HFFc6 (cell line): ENCODE measurements around the gene EEF1AKMT2. TPM values are rescaled to one million over a fixed set of nuclear protein-coding genes. Genes with fewer than 3 reads are reported as not detected.
"Not testable (repeated sequence)": the region's sequence is repeated elsewhere in the genome, so short reads cannot be mapped to it uniquely, and the experiment has no call there.

Source experiments
- DNase-seq: peaks from one replicate; pipeline ENCODE4 v3.0.0-alpha.2; 2018
- H3K27ac Mint-ChIP-seq: 2 replicates; pipeline ENCODE4 v1.8.0; 2020; ENCODE audit warnings: mild to moderate bottlenecking, mixed read lengths
- H3K27me3 Mint-ChIP-seq: 2 replicates; pipeline ENCODE4 v1.8.0; 2021; ENCODE audit warnings: mild to moderate bottlenecking, moderate library complexity, mixed read lengths; ENCODE audit not compliant: insufficient read depth
- H3K36me3 Mint-ChIP-seq: 2 replicates; pipeline ENCODE4 v1.8.0; 2021; ENCODE audit warnings: low read depth, mixed read lengths
- H3K4me1 Mint-ChIP-seq: 2 replicates; pipeline ENCODE4 v1.8.0; 2020; ENCODE audit warnings: low read depth, mixed read lengths
- H3K4me3 Mint-ChIP-seq: 2 replicates; pipeline ENCODE4 v1.8.0; 2020; ENCODE audit warnings: mild to moderate bottlenecking, moderate library complexity, mixed read lengths
- H3K9me3 Mint-ChIP-seq: 2 replicates; pipeline ENCODE4 v1.8.0; 2020; ENCODE audit warnings: mild to moderate bottlenecking, mixed read lengths
- CTCF ChIP-seq: fragments of 200-600 bp; sonication (generic); IDR thresholded peaks from 2 replicates; pipeline ENCODE4 v1.5.0; 2021; ENCODE audit warnings: antibody characterized with exemption, mild to moderate bottlenecking
- total RNA-seq, 6 experiments: library from RNA; stranded (reverse); fragmentation: NEBNext Ultra II Directional; extraction: Animal tissue kit (Norgen Biotek cat#: 25700); gene quantifications; 2 replicates in 1 of 6; 3 replicates in 5 of 6; pipeline ENCODE4 v1.2.3, GENCODE V29; 2021

EEF1AKMT2 gene
- total RNA-seq, 6 experiments from 2014 or later: 15.8 to 19.5 (median 17.7) TPM

DNA sequence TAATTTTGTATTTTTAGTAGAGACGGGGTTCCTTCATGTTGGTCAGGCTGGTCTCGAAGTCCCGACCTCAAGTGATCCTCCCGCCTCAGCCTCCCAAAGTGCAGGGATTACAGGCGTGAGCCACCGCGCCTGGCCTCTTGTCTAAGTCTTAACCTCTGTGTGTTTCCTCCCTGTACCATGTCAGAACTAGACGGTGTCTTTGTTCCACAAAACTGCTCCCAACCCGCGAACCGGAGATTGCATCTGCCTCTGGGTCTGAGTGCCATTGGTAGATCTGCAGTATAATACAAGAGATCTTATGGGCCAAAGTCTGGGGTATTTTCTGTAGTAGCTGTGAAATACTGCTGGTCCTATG, 1.3 kb upstream of the EEF1AKMT2 start:
- peaks cover 3% of the 10 kb centered on the region for H3K27me3 Mint-ChIP-seq
- no peak for DNase-seq
- H3K4me3 Mint-ChIP-seq: peak overlapping the region; percentile 94
- H3K36me3 Mint-ChIP-seq: peaks cover 9% of the 10 kb centered on the region
- H3K4me1 Mint-ChIP-seq: peaks cover 7% of the 10 kb centered on the region
- peak overlapping the region; percentile 48 for H3K27ac Mint-ChIP-seq
- no peak for TF ChIP-seq CTCF
- H3K9me3 Mint-ChIP-seq: no peaks in the 10 kb centered on the region

DNA sequence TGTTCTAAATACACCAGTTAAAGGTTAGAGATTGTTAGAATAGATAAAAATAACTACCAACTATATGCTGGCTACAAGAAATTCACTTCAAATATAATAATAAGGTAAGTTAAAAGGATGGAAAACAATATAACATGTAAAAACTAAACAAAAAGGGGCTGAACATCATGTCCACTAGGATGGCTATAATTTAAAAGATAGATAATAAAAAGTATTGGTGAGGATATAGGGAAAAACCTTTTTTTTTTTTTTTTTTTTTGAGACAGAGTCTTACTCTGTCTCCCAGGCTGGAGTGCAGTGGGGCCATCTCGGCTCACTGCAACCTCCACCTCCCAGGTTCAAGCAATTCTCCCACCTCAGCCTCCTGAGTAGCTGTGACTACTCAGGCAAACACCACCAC, 8.8 kb downstream of the EEF1AKMT2 start:
- not testable (repeated sequence) for H3K27me3 Mint-ChIP-seq, H3K27ac Mint-ChIP-seq, H3K9me3 Mint-ChIP-seq, DNase-seq, H3K4me1 Mint-ChIP-seq, H3K4me3 Mint-ChIP-seq
- peaks cover 24% of the 10 kb centered on the region for H3K36me3 Mint-ChIP-seq

DNA sequence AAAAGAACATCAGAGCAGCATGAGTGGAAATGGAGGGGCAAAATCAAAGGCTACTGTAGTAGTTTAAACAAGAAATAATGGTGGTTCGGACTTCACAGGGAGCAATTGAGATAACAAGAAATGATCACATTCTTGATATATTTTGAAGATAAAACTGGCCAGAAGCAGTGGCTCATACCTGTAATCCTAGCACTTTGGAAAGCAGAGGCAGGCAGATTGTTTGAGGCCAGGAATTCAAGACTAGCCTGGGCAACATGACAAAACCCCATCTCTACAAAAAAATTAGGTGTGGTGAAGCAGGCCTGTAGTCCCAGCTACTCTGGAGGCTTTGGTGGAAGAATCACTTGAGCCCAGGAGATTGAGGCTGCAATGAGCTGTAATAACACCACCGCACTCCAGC, 22.9 kb downstream of the EEF1AKMT2 start:
- Mint-ChIP-seq H3K36me3 (peaks cover 30% of the 10 kb centered on the region), H3K27me3 (no peaks in the 10 kb centered on the region)

GRCh38 chr10:124765256-124765655, 26.4 kb downstream of the EEF1AKMT2 start:
- H3K36me3 Mint-ChIP-seq: peaks cover 9% of the 10 kb centered on the region; the same call in 1 of the 2 replicates
- no peaks in the 10 kb centered on the region for H3K27me3 Mint-ChIP-seq
- no peak for DNase-seq
- H3K4me3 Mint-ChIP-seq: no peak overlapping the region
- no peak for TF ChIP-seq CTCF
- no peak overlapping the region for H3K27ac Mint-ChIP-seq
- H3K4me1 Mint-ChIP-seq: peaks cover 24% of the 10 kb centered on the region
- H3K9me3 Mint-ChIP-seq: no peaks in the 10 kb centered on the region

More for the DNA sequence above, 22.9 kb downstream of the EEF1AKMT2 start:
- H3K27ac Mint-ChIP-seq: no peak overlapping the region
- no peak for DNase-seq
- H3K4me1 Mint-ChIP-seq: peaks cover 19% of the 10 kb centered on the region
- no peaks in the 10 kb centered on the region for H3K9me3 Mint-ChIP-seq
- no peak overlapping the region for H3K4me3 Mint-ChIP-seq
- TF ChIP-seq CTCF: no peak

DNA sequence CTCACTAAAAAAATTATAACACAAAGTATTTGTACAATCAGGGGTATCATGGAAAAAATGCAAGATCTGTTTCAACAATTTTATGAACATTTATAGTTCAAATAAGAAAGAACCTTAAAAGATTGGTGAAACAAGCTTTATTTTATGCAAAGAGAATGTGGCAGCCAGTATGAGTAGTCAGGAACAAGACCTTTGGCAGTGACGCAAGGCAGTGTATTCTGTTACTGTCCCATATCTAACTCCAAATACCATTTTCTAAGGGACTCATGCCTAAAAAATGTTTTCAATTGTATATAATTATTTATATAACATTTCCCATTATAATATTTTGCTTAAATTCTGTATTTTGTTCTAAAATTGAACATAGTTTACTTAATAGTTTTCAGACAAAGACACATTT, 28.4 kb downstream of the EEF1AKMT2 start:
- no peak for DNase-seq
- H3K27ac Mint-ChIP-seq: no peak overlapping the region

DNA sequence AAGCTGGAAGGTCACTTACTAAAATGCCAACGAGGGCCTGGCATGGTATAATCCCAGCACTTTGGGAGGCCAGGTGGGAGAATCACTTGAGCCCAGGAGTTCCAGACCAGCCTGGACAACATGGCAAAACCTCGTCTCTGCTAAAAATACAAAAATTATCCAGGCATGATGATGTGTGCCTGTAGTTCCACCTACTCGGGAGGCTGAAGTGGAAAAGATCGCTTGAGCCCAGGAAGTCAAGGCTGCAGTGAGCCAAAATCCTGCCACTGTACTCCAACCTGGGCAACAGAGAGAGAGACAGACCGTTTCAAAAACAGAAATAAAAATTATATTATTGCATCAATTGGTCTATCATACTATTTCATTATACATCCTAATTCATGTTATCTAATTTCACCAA, 29.4 kb downstream of the EEF1AKMT2 start:
- Mint-ChIP-seq H3K4me3 (no peak overlapping the region), H3K9me3 (no peaks in the 10 kb centered on the region), H3K27ac (no peak overlapping the region), H3K27me3 (no peaks in the 10 kb centered on the region), H3K4me1 (peaks cover 24% of the 10 kb centered on the region), H3K36me3 (peaks cover 16% of the 10 kb centered on the region; the same call in 1 of the 2 replicates)
- no peak for DNase-seq
- TF ChIP-seq CTCF: no peak

More for the DNA sequence above, 28.4 kb downstream of the EEF1AKMT2 start:
- no peaks in the 10 kb centered on the region for H3K27me3 Mint-ChIP-seq
- H3K36me3 Mint-ChIP-seq: peaks cover 16% of the 10 kb centered on the region; the same call in 1 of the 2 replicates
- peaks cover 24% of the 10 kb centered on the region for H3K4me1 Mint-ChIP-seq
- H3K4me3 Mint-ChIP-seq: no peak overlapping the region
- no peaks in the 10 kb centered on the region for H3K9me3 Mint-ChIP-seq
- TF ChIP-seq CTCF: no peak
